Measurements from ENCODE around the gene SYT9.

SYT9 gene

GRCh38 chr11:7251836-7252682 is at the start of gene SYT9:
Gene SYT9, plus strand, starts transcription at chr11:7251904. Its CDS starts 283 bp downstream, at chr11:7252187.
- no peak for DNase-seq

GRCh38 chr11:7202412-7202811 is 49.3 kb upstream of the SYT9 start:
- no peak for DNase-seq

GRCh38 chr11:7204778-7205177 is 46.9 kb upstream of the SYT9 start:
- DNase-seq: no peak

- DNase-seq: no peak
These were observed 43.3 kb upstream of the SYT9 start for GRCh38 chr11:7208391-7208790.

- no peak for DNase-seq
These were observed 32.2 kb upstream of the SYT9 start for GRCh38 chr11:7219491-7219890.

- DNase-seq: no peak
These were observed 31.1 kb upstream of the SYT9 start for GRCh38 chr11:7220636-7221035.

GRCh38 chr11:7222619-7223018 is 29.1 kb upstream of the SYT9 start:
- DNase-seq: no peak

GRCh38 chr11:7239877-7240276 is 11.8 kb upstream of the SYT9 start:
- DNase-seq: no peak

- no peak for DNase-seq
These were observed 6.4 kb upstream of the SYT9 start for GRCh38 chr11:7245341-7245740.

GRCh38 chr11:7246179-7246578 is 5.5 kb upstream of the SYT9 start:
- no peak for DNase-seq

- DNase-seq: no peak
These were observed 1.5 kb upstream of the SYT9 start for GRCh38 chr11:7250166-7250565.

GRCh38 chr11:7251487-7251835 is 243 bp upstream of the SYT9 start:
- DNase-seq: no peak

GRCh38 chr11:7252683-7253213 is 1.0 kb downstream of the SYT9 start:
- no peak for DNase-seq

- no peak for DNase-seq
These were observed 2.1 kb downstream of the SYT9 start for GRCh38 chr11:7253800-7254199.

GRCh38 chr11:7254731-7255291 is 3.1 kb downstream of the SYT9 start:
- no peak for DNase-seq

GRCh38 chr11:7256943-7257342 is 5.2 kb downstream of the SYT9 start:
- no peak for DNase-seq

GRCh38 chr11:7257724-7258123 is 6.0 kb downstream of the SYT9 start:
- no peak for DNase-seq

- DNase-seq: no peak
These were observed 9.9 kb downstream of the SYT9 start for GRCh38 chr11:7261578-7261977.

GRCh38 chr11:7262672-7263071 is 11.0 kb downstream of the SYT9 start:
- DNase-seq: no peak

- no peak for DNase-seq
These were observed 12.1 kb downstream of the SYT9 start for GRCh38 chr11:7263842-7264241.

GRCh38 chr11:7268758-7269157 is 17.1 kb downstream of the SYT9 start:
- no peak for DNase-seq

- no peak for DNase-seq
These were observed 18.6 kb downstream of the SYT9 start for GRCh38 chr11:7270233-7270865.

- DNase-seq: no peak
These were observed 20.7 kb downstream of the SYT9 start for GRCh38 chr11:7272373-7272772.

- no peak for DNase-seq
These were observed 23.4 kb downstream of the SYT9 start for GRCh38 chr11:7275133-7275532.

Data from activated CD4-positive, alpha-beta T cell treated with anti-CD3 and anti-CD28 coated beads, Interleukin-2, amount 50 U/mL, for 1 hour (primary cell).